Psoas muscle (tissue), 8 donors: ENCODE results near the gene ZBTB49. TPM values are rescaled to one million over a fixed set of nuclear protein-coding genes. Genes with fewer than 3 reads are reported as not detected.

Experiments
- ATAC-seq, 4 donors: fragments of 200-7000 bp; cut with Tn5 transposase; one replicate each; pipeline ENCODE4 v1.9.1; 2020; ENCODE audit warnings: moderate library complexity in 3 of 4, mild to moderate bottlenecking in 2 of 4
- DNase-seq, 2 donors: peaks; one replicate each; pipeline ENCODE4 v3.0.0-alpha.2; 2020
- H3K27ac ChIP-seq: fragments of 200-600 bp; one replicate; pipeline ENCODE4 v1.8.0; 2022
- H3K27me3 ChIP-seq, 3 donors: fragments of 200-600 bp in 1 of 3; one replicate each; pipeline versions ENCODE4 v1.6.1 to v1.8.0; 2013 to 2022; ENCODE audit warnings: low read length in 2 of 3, mild to moderate bottlenecking in 2 of 3, moderate library complexity in 1 of 3; ENCODE audit not compliant: insufficient read depth in 3 of 3
- H3K36me3 ChIP-seq, 2 donors: fragments of 200-600 bp in 1 of 2; one replicate each; pipeline versions ENCODE4 v1.6.1 to v1.8.0; 2013 to 2022; ENCODE audit warnings: low read depth in 1 of 2, mild to moderate bottlenecking in 1 of 2, moderate library complexity in 1 of 2; ENCODE audit not compliant: insufficient read depth in 1 of 2
- H3K4me1 ChIP-seq: fragments of 200-600 bp; one replicate; pipeline ENCODE4 v1.8.0; 2022
- H3K4me3 ChIP-seq: fragments of 200-600 bp; one replicate; pipeline ENCODE4 v1.8.0; 2022; ENCODE audit warnings: mild to moderate bottlenecking
- H3K9me3 ChIP-seq: fragments of 200-600 bp; one replicate; pipeline ENCODE4 v1.8.0; 2022
- WGBS, 3 donors: extraction: QIAGEN DNeasy Blood & Tissue Kit; methylation state at CpG; one replicate each; pipeline versions ENCODE4 v1.1.6 to v1.1.7; 2013; 5-methylcytosine and 5-hydroxymethylcytosine counted together
- intact Hi-C, 2 donors: fragments of 100-400 bp; cut with DNase I; formaldehyde crosslinking; loops; one replicate each; pipeline versions ENCODE4 v1.11.0 to v1.14.2; 2022
- polyA plus RNA-seq, 3 donors: library from polyadenylated mRNA; stranded (reverse); fragments of 200-250 nt; gene quantifications; one replicate each; pipeline ENCODE4 v1.2.3, GENCODE V29; 2013
- total RNA-seq, 4 donors: library from RNA; stranded (reverse); fragmentation: NEBNext Ultra II Directional in 2 of 4; extraction: Animal tissue kit (Norgen Biotek cat#: 25700) in 2 of 4; gene quantifications; one replicate each; pipeline versions ENCODE4 v1.2.1 to v1.2.4, GENCODE V29; 2021 to 2023
- TF ChIP-seq, protein P1 (sequence below): fragments of 200-600 bp; IDR thresholded peaks from one replicate; pipeline ENCODE4 v1.8.0; 2022; ENCODE audit warnings: antibody characterized with exemption
- donor health status: healthy with polysubstance abuse.
- donor health status: DM: no; HTN: no; CAD: no; lungs with moderate emphysema.
- donor health status: Bipolar disorder and iron deficiency.
- donor health status: healthy.
- donor health status: DM: yes; HTN: yes; CAD: no.
- donor health status: DM: no; HTN: no; CAD: no.
- donor health status: DM: no; HTN: no; CAD: no.
- donor health status: DM: yes; HTN: yes; CAD: no.

The ZBTB49 gene
- total and polyA plus RNA-seq, 7 donors, result 2.5 to 7.0 (median 4.2) TPM

DNA sequence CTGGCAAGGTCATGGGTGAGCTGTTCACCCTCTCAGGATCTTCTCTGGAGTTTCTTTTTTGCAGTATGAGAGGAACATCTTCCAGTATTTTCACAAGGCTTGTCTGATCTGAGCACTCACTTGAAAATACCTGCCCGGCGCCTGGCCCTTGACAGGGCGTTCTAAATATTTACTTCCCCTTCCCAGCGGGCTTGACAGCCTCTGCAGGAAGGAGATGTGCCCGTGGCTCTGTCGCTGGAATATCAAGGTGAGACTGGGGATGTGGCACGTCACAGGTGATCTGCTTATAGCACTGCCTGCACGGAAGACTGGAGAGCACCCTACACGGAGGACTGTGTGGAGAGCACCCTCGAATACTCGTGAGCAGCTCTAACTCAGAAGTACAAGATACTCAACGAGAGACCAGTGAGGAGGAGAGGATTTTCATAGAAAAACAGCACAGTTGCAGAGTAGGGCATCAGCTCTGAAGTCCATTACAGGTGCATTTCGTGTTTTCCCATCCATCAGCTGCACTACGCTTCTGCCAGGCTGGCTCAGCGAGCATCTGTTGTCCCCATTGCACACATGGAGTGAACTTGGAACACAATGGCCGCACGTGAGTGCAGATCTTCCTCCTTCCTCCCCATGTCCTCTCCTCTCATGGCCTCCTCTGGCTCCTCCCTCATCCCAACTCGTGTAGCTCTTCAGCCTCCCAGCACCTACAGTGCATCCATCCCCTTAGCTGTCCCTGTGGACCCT, 32.1 kb downstream of the ZBTB49 start:
- H3K27ac ChIP-seq, result no peak overlapping the region
- no peaks in the 10 kb centered on the region for H3K27me3 ChIP-seq
- 84 to 91% (median 86%) methylated on average over 18 of the region's 18 CpGs for WGBS, 3 donors
- no peak overlapping the region for H3K4me3 ChIP-seq
- TF ChIP-seq, protein P1, sequence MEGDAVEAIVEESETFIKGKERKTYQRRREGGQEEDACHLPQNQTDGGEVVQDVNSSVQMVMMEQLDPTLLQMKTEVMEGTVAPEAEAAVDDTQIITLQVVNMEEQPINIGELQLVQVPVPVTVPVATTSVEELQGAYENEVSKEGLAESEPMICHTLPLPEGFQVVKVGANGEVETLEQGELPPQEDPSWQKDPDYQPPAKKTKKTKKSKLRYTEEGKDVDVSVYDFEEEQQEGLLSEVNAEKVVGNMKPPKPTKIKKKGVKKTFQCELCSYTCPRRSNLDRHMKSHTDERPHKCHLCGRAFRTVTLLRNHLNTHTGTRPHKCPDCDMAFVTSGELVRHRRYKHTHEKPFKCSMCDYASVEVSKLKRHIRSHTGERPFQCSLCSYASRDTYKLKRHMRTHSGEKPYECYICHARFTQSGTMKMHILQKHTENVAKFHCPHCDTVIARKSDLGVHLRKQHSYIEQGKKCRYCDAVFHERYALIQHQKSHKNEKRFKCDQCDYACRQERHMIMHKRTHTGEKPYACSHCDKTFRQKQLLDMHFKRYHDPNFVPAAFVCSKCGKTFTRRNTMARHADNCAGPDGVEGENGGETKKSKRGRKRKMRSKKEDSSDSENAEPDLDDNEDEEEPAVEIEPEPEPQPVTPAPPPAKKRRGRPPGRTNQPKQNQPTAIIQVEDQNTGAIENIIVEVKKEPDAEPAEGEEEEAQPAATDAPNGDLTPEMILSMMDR, result no peak
- no peak for DNase-seq
- peaks cover 5 to 55% of the 10 kb centered on the region in 2 donors for H3K36me3 ChIP-seq
- no peak for ATAC-seq
- H3K4me1 ChIP-seq, result no peaks in the 10 kb centered on the region
- H3K9me3 ChIP-seq, result no peaks in the 10 kb centered on the region
- intact Hi-C loops, result no loop called here

DNA sequence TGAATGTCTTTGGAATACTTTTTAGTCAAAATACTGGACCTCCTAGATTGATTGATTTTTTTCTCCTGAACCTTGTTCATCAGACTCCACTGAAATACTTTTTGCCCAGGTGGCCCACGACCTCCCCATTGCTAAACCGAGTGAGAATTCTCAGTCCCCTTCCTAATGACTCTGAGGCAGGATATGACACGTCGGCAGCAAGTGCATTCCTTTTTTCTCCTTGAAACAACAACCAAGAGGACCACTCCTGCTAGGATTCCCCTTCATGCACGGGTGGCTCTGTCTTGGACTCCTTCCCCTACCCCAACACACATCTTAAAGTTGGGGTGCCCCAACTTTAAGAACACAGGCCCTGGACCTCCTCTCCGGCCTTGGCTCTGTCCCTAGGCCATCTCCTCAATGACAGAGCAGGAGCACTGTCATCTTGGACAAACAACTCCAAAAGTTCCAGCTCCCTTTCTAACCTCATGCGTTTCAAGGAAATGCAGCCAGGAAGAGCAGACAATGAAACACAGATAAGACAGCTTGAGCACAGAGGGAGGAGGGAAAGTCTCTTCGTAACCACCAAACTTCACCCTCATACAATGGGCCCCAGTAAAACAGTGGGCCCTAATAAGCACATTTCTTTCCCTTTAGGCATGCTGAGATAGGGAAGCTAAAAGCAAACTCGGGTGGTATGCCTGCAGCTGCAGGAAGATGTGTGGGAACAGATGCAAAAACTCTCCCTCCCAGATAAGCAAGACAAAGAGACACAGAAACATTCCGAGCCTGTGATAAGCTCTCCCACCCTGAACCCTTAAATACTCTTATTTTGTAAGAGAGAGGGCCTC, 33.9 kb downstream of the ZBTB49 start:
- no peak overlapping the region for H3K4me3 ChIP-seq
- no peak overlapping the region for H3K27ac ChIP-seq
- intact Hi-C loops, result no loop called here
- H3K36me3 ChIP-seq, result peaks cover 5 to 38% of the 10 kb centered on the region in 2 donors
- TF ChIP-seq, protein P1, result no peak
- no peak for DNase-seq
- H3K9me3 ChIP-seq, result no peaks in the 10 kb centered on the region
- H3K27me3 ChIP-seq, result no peaks in the 10 kb centered on the region
- no peak for ATAC-seq
- WGBS, 3 donors, result 48 to 54% (median 52%) methylated on average over 10 of the region's 10 CpGs
- no peaks in the 10 kb centered on the region for H3K4me1 ChIP-seq

DNA sequence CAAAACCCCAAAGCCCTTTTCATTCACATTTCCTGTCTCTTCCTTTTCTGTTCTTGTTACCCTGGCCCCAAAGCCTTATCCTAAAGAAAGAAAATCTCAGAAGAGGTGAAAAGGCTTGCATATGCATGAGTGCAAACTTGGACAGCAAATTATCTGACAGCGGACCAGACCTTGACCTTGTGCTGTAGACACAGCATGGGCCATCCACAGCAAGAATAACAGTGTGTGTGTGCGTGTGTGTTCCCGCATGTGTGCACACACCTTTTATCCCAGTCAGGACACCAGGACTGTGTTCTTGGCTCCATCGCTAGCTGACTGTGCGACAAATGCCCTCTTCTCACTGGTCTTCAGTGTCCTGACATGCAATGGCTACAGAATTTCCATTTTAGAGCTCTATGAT, 35.3 kb downstream of the ZBTB49 start:
- whole genome bisulfite sequencing, 3 donors, result 91 to 97% (median 96%) methylated on average over 5 of the region's 5 CpGs
- ATAC-seq (no peak), DNase-seq (no peak)
- Histone ChIP-seq H3K4me3 (no peak overlapping the region), H3K27ac (no peak overlapping the region), H3K4me1 (no peaks in the 10 kb centered on the region), H3K27me3 (no peaks in the 10 kb centered on the region), H3K36me3 (peaks cover 5 to 25% of the 10 kb centered on the region in 2 donors), H3K9me3 (no peaks in the 10 kb centered on the region)
- TF ChIP-seq, protein P1, result no peak
- intact Hi-C loops, result no loop called here

DNA sequence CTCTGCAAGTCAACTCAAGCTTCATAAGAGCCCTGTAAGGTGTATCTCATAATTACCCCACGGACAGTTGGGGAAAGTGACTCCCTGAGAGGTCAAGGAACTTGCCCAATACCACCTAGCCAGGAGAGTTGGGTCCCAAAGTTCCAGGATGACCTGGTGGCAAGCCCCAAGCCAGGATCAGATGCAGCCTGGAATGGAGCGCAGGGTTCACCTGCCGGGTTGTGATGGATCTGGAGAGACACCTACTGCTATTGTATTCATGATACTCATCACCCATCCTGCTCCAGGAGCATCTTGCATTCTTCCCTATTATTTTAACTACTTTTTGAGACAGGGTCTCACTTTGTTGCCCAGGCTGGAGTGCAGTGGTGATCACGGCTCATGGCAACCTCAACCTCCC, 36.1 kb downstream of the ZBTB49 start:
- H3K4me3 ChIP-seq, result no peak overlapping the region
- peaks cover under 1 to 17% of the 10 kb centered on the region in 2 donors for H3K36me3 ChIP-seq
- no peaks in the 10 kb centered on the region for H3K27me3 ChIP-seq
- WGBS, 3 donors, result 89 to 93% (median 90%) methylated on average over 4 of the region's 4 CpGs
- H3K27ac ChIP-seq, result no peak overlapping the region
- ATAC-seq (no peak), DNase-seq (no peak)
- H3K4me1 ChIP-seq, result no peaks in the 10 kb centered on the region
- TF ChIP-seq, protein P1, result no peak
- H3K9me3 ChIP-seq, result no peaks in the 10 kb centered on the region
- intact Hi-C loops, result no loop called here
